ENCODE results near the gene HELLS.

DNA sequence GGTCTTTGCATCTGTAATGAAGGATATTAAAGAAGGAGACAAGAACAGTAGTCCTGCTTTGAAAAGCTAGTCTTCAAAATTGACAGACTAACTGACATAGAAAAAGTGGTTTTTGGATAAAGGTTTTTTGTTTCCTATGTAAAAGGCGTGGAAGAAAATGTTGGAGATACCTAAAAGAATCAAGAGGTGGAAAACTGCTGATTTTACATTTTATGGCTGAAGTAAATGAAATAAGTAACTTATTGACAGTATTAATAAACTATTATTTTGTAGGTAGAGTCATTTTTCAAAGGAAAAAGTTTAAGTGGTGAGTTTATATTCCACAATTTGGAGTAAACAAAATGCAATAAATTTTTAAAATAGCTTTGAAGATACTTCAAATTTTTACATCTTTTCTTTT lies 12.6 kb upstream of the HELLS start:
- TF ChIP-seq, protein P1, sequence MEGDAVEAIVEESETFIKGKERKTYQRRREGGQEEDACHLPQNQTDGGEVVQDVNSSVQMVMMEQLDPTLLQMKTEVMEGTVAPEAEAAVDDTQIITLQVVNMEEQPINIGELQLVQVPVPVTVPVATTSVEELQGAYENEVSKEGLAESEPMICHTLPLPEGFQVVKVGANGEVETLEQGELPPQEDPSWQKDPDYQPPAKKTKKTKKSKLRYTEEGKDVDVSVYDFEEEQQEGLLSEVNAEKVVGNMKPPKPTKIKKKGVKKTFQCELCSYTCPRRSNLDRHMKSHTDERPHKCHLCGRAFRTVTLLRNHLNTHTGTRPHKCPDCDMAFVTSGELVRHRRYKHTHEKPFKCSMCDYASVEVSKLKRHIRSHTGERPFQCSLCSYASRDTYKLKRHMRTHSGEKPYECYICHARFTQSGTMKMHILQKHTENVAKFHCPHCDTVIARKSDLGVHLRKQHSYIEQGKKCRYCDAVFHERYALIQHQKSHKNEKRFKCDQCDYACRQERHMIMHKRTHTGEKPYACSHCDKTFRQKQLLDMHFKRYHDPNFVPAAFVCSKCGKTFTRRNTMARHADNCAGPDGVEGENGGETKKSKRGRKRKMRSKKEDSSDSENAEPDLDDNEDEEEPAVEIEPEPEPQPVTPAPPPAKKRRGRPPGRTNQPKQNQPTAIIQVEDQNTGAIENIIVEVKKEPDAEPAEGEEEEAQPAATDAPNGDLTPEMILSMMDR (conservative IDR thresholded peaks at IDR 0.05): no peak
- no peak for TF ChIP-seq EZH2 (IDR thresholded peaks at IDR 0.05; ENCODE audit: low read depth)

Data from PC-9 (cell line).